Parathyroid adenoma (tissue), 2 donors: ENCODE results near the gene EVA1A.

Experiments
- H2AFZ ChIP-seq: fragments of 300-600 bp; sonication (generic); one replicate; pipeline ENCODE4 v1.7.0; 2017; ENCODE audit warnings: antibody characterized with exemption, mild to moderate bottlenecking
- H3K27ac ChIP-seq: fragments of 300-600 bp; sonication (generic); one replicate; pipeline ENCODE4 v1.7.0; 2017
- H3K27me3 ChIP-seq: fragments of 300-600 bp; sonication (generic); one replicate; pipeline ENCODE4 v1.7.0; 2017; ENCODE audit warnings: low read length; ENCODE audit not compliant: control insufficient read depth, insufficient read depth
- H3K36me3 ChIP-seq: fragments of 300-600 bp; sonication (generic); one replicate; pipeline ENCODE4 v1.7.0; 2017; ENCODE audit warnings: low read length; ENCODE audit not compliant: control insufficient read depth, insufficient read depth
- H3K4me1 ChIP-seq: fragments of 300-600 bp; sonication (generic); one replicate; pipeline ENCODE4 v1.7.0; 2017; ENCODE audit warnings: control low read depth
- H3K4me2 ChIP-seq: fragments of 300-600 bp; sonication (generic); one replicate; pipeline ENCODE4 v1.7.0; 2017; ENCODE audit warnings: low read length
- H3K4me3 ChIP-seq: fragments of 300-600 bp; sonication (generic); one replicate; pipeline ENCODE4 v1.7.0; 2017; ENCODE audit warnings: low read depth, low read length
- H3K79me2 ChIP-seq: fragments of 300-600 bp; sonication (generic); one replicate; pipeline ENCODE4 v1.7.0; 2017; ENCODE audit warnings: control low read depth
- H3K9ac ChIP-seq: fragments of 300-600 bp; sonication (generic); one replicate; pipeline ENCODE4 v1.7.0; 2017; ENCODE audit warnings: mild to moderate bottlenecking
- H3K9me3 ChIP-seq: fragments of 300-600 bp; sonication (generic); one replicate; pipeline ENCODE4 v1.7.0; 2017; ENCODE audit warnings: low read length; ENCODE audit not compliant: control insufficient read depth
- TF ChIP-seq, protein P1 (sequence below): fragments of 300-600 bp; sonication (generic); IDR thresholded peaks from one replicate; pipeline ENCODE4 v1.7.0; 2017; ENCODE audit warnings: antibody characterized with exemption, mild to moderate bottlenecking
- donor health status: primary hyperparathyroidism.

EVA1A gene

DNA sequence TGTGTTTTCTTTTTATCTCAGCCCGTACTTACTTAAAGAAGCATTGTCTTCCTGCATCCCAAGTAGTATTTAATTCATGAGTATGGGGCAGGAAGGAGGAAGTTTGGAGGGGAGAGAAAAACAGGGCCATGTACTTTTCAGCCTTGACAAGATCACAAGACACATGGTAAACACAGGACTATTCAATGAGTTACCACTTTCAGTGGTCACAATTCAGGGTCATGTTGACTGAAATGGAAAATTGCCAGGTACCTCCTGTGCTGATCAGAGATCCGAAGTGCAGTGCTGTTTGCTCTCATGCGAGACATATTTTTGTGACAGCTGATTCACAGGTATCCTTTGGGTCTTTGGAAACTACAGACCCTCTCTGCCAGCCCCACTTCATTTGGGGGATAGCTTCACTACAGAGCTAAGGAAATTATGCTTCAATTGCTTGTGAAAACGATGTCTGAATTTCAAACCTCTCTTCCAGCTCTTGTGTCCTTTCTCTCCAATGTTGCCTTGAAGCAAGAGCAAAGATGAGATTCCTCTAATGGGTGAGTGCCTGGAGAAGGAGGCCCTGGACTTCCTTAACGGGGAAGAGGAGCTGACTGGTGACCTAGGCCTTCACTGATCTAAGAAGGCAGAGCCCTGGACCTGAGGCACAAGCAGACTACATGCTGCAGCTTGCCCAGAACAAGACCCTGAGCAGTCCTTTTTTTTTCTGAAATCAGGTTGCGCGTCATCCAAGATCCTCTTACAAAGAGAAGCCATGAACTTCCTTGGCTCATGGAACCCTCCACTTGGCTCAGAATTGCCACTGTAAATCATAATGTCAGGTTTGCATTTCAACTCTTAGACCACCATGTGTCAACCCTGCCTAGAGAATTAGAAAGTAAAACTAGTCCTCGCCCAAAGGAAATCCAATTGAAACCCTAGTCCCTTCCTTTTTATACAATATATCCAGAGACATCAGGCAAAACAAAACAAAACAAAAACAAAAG lies 44.1 kb downstream of the EVA1A start:
- no peaks in the 10 kb centered on the region for H3K4me1 ChIP-seq
- no peak overlapping the region for H3K4me3 ChIP-seq
- TF ChIP-seq, protein P1, sequence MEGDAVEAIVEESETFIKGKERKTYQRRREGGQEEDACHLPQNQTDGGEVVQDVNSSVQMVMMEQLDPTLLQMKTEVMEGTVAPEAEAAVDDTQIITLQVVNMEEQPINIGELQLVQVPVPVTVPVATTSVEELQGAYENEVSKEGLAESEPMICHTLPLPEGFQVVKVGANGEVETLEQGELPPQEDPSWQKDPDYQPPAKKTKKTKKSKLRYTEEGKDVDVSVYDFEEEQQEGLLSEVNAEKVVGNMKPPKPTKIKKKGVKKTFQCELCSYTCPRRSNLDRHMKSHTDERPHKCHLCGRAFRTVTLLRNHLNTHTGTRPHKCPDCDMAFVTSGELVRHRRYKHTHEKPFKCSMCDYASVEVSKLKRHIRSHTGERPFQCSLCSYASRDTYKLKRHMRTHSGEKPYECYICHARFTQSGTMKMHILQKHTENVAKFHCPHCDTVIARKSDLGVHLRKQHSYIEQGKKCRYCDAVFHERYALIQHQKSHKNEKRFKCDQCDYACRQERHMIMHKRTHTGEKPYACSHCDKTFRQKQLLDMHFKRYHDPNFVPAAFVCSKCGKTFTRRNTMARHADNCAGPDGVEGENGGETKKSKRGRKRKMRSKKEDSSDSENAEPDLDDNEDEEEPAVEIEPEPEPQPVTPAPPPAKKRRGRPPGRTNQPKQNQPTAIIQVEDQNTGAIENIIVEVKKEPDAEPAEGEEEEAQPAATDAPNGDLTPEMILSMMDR, result no peak
- H2AFZ ChIP-seq, result no peak overlapping the region
- no peaks in the 10 kb centered on the region for H3K79me2 ChIP-seq
- H3K27me3 ChIP-seq, result no peaks in the 10 kb centered on the region
- H3K9ac ChIP-seq, result no peak overlapping the region
- no peak overlapping the region for H3K27ac ChIP-seq
- no peaks in the 10 kb centered on the region for H3K9me3 ChIP-seq
- H3K36me3 ChIP-seq, result no peaks in the 10 kb centered on the region
- no peak overlapping the region for H3K4me2 ChIP-seq

DNA sequence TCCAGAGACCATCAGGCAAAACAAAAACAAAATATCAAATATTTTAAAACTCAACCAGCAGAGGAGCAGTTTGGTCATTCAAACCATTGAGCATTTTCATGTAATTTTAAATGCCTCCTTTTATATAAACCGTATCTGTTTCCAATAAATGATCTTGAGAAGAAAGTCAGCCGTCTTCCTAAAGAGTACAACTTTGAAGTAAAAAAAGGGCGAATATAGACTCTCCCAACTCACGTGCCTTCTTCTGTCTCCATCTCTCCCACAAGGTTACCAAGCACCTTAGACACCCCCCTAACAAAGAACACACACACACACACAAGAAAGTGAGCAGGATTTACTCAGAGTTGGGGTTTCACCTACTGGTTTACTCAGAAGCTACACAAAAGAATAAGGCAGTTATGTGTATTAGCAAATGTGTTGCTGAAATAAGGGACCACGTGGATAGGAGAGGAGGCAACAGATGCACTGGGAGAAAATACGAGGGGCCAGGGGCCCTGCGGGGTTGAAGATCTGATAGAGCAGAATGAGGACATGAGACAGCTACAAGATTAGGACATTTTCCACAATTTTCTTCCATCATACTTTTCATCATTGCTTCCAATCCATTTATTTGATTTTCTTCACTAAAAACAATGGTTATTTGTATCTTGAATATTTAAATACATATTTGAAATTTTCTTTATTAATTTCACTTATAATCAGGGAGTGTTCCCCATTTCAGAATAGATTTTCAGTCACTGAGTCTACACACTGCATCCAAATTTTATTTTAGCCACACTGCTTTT lies 45.0 kb downstream of the EVA1A start:
- TF ChIP-seq, protein P1, result no peak
- Histone ChIP-seq H3K9me3 (no peaks in the 10 kb centered on the region), H3K79me2 (no peaks in the 10 kb centered on the region), H3K27ac (no peak overlapping the region), H3K4me3 (no peak overlapping the region), H3K36me3 (no peaks in the 10 kb centered on the region), H3K27me3 (no peaks in the 10 kb centered on the region), H3K4me1 (no peaks in the 10 kb centered on the region), H3K4me2 (no peak overlapping the region), H3K9ac (no peak overlapping the region), H2AFZ (no peak overlapping the region)

DNA sequence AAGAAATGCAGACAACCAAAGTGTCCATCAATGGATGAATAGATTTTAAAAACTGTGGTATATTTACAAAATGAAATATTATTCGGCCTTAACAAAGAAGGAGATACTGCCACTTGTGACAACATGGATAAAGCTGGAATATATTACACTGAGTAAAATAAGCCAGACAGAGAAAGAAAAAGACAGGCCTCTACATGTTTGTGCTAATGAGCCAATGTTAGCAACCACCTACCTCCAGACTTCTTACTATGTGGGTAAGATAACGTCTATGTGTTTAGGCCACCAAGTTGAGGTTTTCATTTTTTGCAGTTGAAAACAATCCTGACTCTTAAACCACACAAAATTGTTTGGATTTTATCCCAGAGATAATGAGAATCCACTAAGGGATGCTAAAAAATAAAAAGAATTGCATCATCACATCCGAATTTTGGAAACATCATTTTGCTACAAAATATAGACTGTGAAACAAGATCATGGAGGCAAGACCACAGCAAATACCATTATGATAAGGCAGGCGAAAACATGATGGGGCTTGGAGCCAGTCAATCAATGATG lies 47.0 kb downstream of the EVA1A start:
- H3K27me3 ChIP-seq, result no peaks in the 10 kb centered on the region
- no peak overlapping the region for H3K9ac ChIP-seq
- TF ChIP-seq, protein P1, result no peak
- H3K9me3 ChIP-seq, result no peaks in the 10 kb centered on the region
- H2AFZ ChIP-seq, result no peak overlapping the region
- H3K36me3 ChIP-seq, result no peaks in the 10 kb centered on the region
- H3K79me2 ChIP-seq, result no peaks in the 10 kb centered on the region
- H3K4me2 ChIP-seq, result no peak overlapping the region
- H3K4me1 ChIP-seq, result no peaks in the 10 kb centered on the region
- H3K27ac ChIP-seq, result no peak overlapping the region
- H3K4me3 ChIP-seq, result no peak overlapping the region

- Histone ChIP-seq H3K36me3 (no peaks in the 10 kb centered on the region), H3K4me3 (no peak overlapping the region), H3K79me2 (no peaks in the 10 kb centered on the region), H3K9me3 (no peaks in the 10 kb centered on the region), H3K4me1 (no peaks in the 10 kb centered on the region), H2AFZ (no peak overlapping the region), H3K27ac (no peak overlapping the region), H3K27me3 (no peaks in the 10 kb centered on the region), H3K9ac (no peak overlapping the region), H3K4me2 (no peak overlapping the region)
- TF ChIP-seq, protein P1, result no peak
These were observed 48.1 kb downstream of the EVA1A start for GRCh38 chr2:75512455-75513212.
